ENCODE data around the gene PLXND1.

GRCh38 chr3:129576514-129577352, 29.7 kb downstream of the PLXND1 start:
- no peak for TF ChIP-seq EZH2 (IDR thresholded peaks at IDR 0.05; ENCODE audit: borderline replicate concordance, low read length)
- no peak for TF ChIP-seq CTCF (conservative IDR thresholded peaks at IDR 0.05 in 1 of 2, IDR thresholded peaks at IDR 0.05 in 1 of 2; ENCODE audit: extremely low read depth in 1 of 2, insufficient read depth in 1 of 2, low read depth in 1 of 2, low read length in 2 of 2)
